NCI-H82 treated with DMSO at 0.1 percent for 48 hours (cell line): ENCODE measurements around the gene CCDC149.
A peak's percentile ranks its signal among the peaks of the same experiment; 100 is the strongest.

Experiments
- DNase-seq: peaks from one replicate; lab custom pipeline; 2025; ENCODE audit not compliant: unreplicated experiment; lab: John Stamatoyannopoulos, UW

CCDC149 gene

GRCh38 chr4:24778464-24779225 lies 134.2 kb downstream of the CCDC149 start:
- DNase-seq, result no peak

- no peak for DNase-seq
These were observed 135.0 kb downstream of the CCDC149 start for GRCh38 chr4:24777536-24778463.

- DNase-seq, result no peak
These were observed 137.1 kb downstream of the CCDC149 start for GRCh38 chr4:24775750-24776149.

DNA sequence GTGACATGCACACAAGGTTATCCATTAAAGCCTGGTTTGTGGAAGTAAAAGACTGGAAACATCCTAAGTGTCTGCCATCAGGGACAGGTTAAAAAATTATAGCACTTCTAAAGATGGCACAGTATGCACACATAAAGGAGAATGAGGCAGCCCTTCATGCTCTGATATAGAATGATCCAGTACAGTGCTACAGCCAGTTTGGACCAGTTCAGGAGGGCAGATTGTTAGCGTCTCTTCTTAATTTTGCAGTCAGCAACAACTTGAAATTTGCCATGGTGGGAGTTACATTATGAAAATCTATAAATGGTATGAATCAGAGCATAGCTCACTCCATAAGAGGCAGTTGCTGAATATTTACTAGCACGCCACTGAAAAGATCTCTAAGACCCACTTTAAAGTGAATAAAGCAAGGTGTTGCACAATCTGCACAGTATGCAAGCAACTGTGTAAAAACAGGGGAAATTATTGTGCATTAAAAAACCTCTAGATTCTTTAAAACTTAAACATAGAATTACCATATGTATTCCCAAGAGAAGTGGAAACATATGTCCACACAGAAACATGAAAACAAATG lies 137.7 kb downstream of the CCDC149 start:
- no peak for DNase-seq

GRCh38 chr4:24774452-24774851 lies 138.4 kb downstream of the CCDC149 start:
- no peak for DNase-seq

- no peak for DNase-seq
These were observed 139.9 kb downstream of the CCDC149 start for GRCh38 chr4:24772952-24773351.

DNA sequence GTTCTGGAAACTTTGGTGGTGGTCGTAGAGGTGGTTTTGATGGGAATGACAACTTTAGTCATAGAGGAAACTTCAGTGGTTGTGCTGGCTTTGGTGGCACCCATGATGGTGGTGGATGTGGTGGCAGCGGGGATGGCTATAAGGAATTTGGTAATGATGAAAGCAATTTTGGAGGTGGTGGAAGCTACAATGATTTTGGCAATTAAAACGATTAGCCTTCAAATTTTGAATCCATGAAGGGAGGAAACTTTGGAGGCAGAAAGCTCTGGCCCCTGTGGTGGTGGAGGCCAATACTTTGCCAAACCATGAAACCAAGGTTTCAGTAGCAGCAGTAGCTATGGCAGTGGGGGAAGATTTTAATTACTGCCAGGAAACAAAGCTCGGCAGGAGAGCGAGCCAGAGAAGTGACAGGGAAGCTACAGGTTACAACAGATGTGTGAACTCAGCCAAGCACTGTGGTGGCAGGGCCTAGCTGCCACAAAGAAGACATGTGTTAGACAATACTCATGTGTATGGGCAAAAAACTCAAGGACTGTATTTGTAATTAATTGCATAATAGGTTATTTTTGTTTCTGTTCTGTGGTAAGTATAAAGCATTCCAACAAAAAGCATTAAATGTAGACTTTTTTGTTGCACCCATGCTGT lies 140.7 kb downstream of the CCDC149 start:
- no peak for DNase-seq

- DNase-seq, result no peak
These were observed 141.6 kb downstream of the CCDC149 start for GRCh38 chr4:24771241-24771640.

DNA sequence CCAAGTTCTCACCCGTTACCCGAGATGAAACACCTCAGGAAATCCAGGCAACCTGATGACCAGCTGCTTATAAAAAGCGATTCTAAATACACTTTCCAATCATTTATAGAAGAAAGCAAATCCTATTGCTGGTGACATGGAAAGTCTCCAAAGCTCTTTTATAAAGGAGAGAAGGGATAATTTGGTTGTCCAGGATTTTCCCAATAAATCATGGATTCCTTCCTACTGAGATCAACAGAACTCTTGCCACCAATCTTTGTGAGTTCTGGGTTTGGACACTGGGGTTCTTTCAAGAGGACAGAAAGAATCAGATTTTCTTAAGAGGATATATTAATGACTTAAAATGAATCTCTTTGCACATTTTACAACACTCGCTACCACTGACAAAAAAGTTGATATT lies 142.2 kb downstream of the CCDC149 start:
- DNase-seq, result no peak

DNA sequence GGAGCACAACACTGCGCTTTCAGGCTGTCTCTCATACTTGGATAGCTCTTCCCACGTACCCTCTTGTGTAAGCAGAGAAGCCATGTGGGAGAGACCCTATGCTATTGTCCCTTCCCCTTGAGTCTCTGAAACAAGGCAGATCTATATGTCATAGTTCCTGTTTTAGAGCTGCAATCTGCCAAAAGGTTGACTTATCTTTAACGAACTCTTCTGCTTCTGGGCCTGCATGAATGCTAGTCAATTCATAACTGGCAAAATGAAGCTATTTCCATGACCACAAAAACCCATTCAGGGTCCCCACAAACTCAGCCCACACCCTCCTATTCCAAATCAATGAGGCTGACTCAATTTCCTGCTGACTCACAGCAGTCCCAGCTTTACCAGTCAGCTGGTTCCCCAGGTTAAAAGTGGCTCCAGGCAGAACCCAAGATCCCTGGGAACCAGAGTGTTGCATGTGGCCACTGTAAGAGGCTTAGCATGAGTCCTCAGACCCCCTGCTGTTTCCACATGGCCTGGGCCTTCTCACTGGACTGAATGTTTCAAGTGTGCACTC lies 142.7 kb downstream of the CCDC149 start:
- DNase-seq, result no peak

GRCh38 chr4:24769571-24769970 lies 143.3 kb downstream of the CCDC149 start:
- no peak for DNase-seq

- no peak for DNase-seq
These were observed 144.2 kb downstream of the CCDC149 start for GRCh38 chr4:24768604-24769003.

GRCh38 chr4:24768006-24768405 lies 144.8 kb downstream of the CCDC149 start:
- no peak for DNase-seq

- DNase-seq, result no peak
These were observed 147.4 kb downstream of the CCDC149 start for GRCh38 chr4:24765376-24765988.

GRCh38 chr4:24764345-24764744 lies 148.5 kb downstream of the CCDC149 start:
- no peak for DNase-seq

- DNase-seq, result peak; percentile 68
These were observed 149.1 kb downstream of the CCDC149 start for GRCh38 chr4:24763631-24764297.
